Measurements from ENCODE around the gene KIF5C.

DNA sequence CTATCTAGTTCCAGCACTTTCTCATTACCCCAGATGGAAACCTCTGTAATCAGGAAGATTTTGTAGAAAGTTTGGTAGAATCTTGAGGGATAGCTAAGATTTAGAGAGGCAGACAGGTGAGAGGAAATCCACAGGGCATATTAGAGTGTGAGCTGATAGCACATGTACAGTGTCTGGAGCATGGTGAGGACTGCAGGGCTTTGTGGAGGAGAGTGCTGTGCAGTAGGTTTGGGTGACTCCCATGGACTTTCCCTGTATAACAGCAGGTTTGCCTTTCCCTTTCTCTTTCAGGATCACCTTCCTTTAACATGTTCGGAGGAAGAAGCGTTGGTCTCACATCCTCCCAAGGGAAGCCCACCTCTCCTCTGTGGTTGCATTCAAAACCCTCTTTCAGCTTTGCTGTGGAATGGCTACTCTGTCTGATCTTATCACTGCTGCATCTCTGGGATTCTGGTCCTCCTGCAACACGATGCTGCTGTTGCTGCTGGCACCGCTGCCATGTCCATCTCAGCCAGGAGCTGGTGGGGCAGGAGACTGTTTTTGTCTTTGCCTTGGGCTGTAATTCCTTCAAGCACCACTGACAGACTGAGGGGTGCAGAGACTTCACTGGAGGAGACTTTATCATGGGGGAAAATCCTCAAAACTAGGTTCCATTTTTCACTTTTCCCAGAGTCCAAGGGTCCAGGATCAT, 7.8 kb upstream of the KIF5C start:
- TF ChIP-seq CTCF (IDR thresholded peaks at IDR 0.05) (no peak), EP300 (IDR thresholded peaks at IDR 0.05) (no peak)
